Hepatocyte (in vitro differentiated cells): ENCODE measurements around the gene KIAA1217. TPM values are rescaled to one million over a fixed set of nuclear protein-coding genes. Genes with fewer than 3 reads are reported as not detected.

Experiments
- DNase-seq: peaks from one replicate; pipeline ENCODE4 v3.0.0-alpha.2; 2016; ENCODE audit warnings: low spot score
- H2AFZ ChIP-seq: fragments of 200-600 bp; sonication (generic); 2 replicates; pipeline ENCODE4 v1.6.0; 2016; ENCODE audit warnings: antibody characterized with exemption, mild to moderate bottlenecking
- H3K27ac ChIP-seq: fragments of 200-600 bp; sonication (generic); 2 replicates; pipeline ENCODE4 v1.5.1; 2016; ENCODE audit warnings: mild to moderate bottlenecking
- H3K27me3 ChIP-seq: fragments of 200-600 bp; sonication (generic); 2 replicates; pipeline ENCODE4 v1.6.1; 2016
- H3K36me3 ChIP-seq: fragments of 200-600 bp; sonication (generic); replicated peaks from 2 replicates; pipeline ENCODE4 v1.5.1; 2016; ENCODE audit warnings: low read depth; ENCODE audit not compliant: insufficient read depth
- H3K4me1 ChIP-seq: fragments of 200-600 bp; sonication (generic); 2 replicates; pipeline ENCODE4 v1.5.1; 2016; ENCODE audit warnings: mild to moderate bottlenecking, moderate library complexity; ENCODE audit not compliant: insufficient read depth
- H3K4me2 ChIP-seq: fragments of 200-600 bp; sonication (generic); 2 replicates; pipeline ENCODE4 v1.6.0; 2016
- H3K4me3 ChIP-seq: fragments of 200-600 bp; sonication (generic); 2 replicates; pipeline ENCODE4 v1.5.1; 2016; ENCODE audit warnings: mild to moderate bottlenecking
- H3K79me2 ChIP-seq: fragments of 200-600 bp; sonication (generic); 2 replicates; pipeline ENCODE4 v1.6.0; 2017; ENCODE audit warnings: mild to moderate bottlenecking
- H3K9me2 ChIP-seq: fragments of 200-600 bp; sonication (generic); replicated peaks from 2 replicates; pipeline ENCODE4 v1.6.0; 2017; ENCODE audit warnings: mild to moderate bottlenecking; ENCODE audit not compliant: insufficient read depth
- H3K9me3 ChIP-seq: fragments of 200-600 bp; sonication (generic); 2 replicates; pipeline ENCODE4 v1.5.1; 2016; ENCODE audit warnings: low read depth, mild to moderate bottlenecking
- H4K20me1 ChIP-seq: fragments of 200-600 bp; sonication (generic); 2 replicates; pipeline ENCODE4 v1.6.0; 2016; ENCODE audit warnings: mild to moderate bottlenecking; ENCODE audit not compliant: insufficient read depth, poor library complexity, severe bottlenecking
- EZH2 ChIP-seq: fragments of 200-600 bp; sonication (generic); IDR thresholded peaks from 2 replicates; pipeline ENCODE4 v1.6.1; 2016; ENCODE audit warnings: antibody characterized with exemption, mild to moderate bottlenecking, borderline replicate concordance
- EZH2phosphoT487 ChIP-seq: fragments of 200-600 bp; sonication (generic); IDR thresholded peaks from one replicate; pipeline ENCODE4 v1.6.1; 2018; ENCODE audit warnings: antibody characterized with exemption, mild to moderate bottlenecking, low read depth, moderate library complexity; ENCODE audit not compliant: unreplicated experiment, severe bottlenecking
- WGBS: methylation state at CpG from one replicate; pipeline ENCODE4 v1.1.6; 2016; ENCODE audit warnings: low lambda C conversion rate; ENCODE audit errors: missing lambda C conversion rate; 5-methylcytosine and 5-hydroxymethylcytosine counted together
- polyA plus RNA-seq: library from polyadenylated mRNA; unstranded; fragments of >200 nt; fragmentation: Nextera tagmentation; extraction: Ambion mirVana; gene quantifications from 2 replicates; pipeline ENCODE4 v1.2.1, GENCODE V29; 2016
- total RNA-seq: library from RNA; depleted of rRNA; stranded (reverse); fragments of >200 nt; gene quantifications from 2 replicates; pipeline ENCODE4 v1.2.3, GENCODE V29; 2014
- TF ChIP-seq, protein P1 (sequence below): fragments of 200-600 bp; sonication (generic); IDR thresholded peaks from 2 replicates; pipeline ENCODE4 v1.5.1; 2016; ENCODE audit warnings: antibody characterized with exemption, mild to moderate bottlenecking; ENCODE audit not compliant: poor library complexity

The KIAA1217 gene
- total and polyA plus RNA-seq, 2 experiments from 2014 or later: 31.6 to 33.2 TPM

DNA sequence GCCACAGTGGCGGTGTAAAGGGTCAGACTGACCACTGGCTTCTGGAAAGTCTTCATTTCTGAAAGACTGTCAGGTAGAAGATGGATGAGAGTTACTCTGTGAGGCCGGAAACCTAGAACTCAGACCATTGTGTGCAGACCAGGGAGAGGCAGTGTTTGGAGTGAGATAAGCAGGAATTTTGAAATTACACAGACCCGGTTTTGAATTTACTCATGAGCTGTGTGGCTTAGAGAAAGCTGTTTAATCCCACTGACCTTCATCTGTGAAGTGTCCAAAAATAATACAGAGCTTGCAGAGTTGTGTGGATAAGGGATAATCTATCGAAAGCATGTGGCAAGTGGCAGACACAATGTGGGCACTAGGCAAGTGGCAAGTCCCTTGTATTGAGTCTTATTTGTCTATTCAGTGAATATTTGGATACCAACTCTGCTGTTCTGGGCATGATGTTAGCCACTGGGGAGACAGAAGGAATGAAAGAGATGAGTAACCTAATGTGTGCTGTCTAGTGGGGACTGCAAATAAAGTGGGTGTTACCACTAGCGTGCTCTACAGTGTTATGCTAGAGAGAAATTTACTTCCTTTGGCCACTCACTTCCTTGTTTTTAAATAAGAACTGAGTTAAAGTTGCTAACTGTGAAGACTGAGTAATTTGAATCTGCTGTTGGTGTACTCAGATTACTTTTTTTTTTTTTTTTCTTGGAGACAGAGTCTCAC is 69.4 kb downstream of the KIAA1217 start:
- peak; percentile 21 for DNase-seq
- Histone ChIP-seq H3K27ac (peak overlapping the region; percentile 75), H3K79me2 (peaks cover 57% of the 10 kb centered on the region), H3K27me3 (no peaks in the 10 kb centered on the region), H3K4me2 (peak overlapping the region; percentile 48), H3K4me3 (no peak overlapping the region), H3K9me3 (no peaks in the 10 kb centered on the region), H2AFZ (no peak overlapping the region), H3K36me3 (no peaks in the 10 kb centered on the region), H3K9me2 (no peaks in the 10 kb centered on the region), H4K20me1 (no peaks in the 10 kb centered on the region), H3K4me1 (no peaks in the 10 kb centered on the region)
- 52% methylated on average over 5 of the region's 5 CpGs for WGBS
- TF ChIP-seq, protein P1, sequence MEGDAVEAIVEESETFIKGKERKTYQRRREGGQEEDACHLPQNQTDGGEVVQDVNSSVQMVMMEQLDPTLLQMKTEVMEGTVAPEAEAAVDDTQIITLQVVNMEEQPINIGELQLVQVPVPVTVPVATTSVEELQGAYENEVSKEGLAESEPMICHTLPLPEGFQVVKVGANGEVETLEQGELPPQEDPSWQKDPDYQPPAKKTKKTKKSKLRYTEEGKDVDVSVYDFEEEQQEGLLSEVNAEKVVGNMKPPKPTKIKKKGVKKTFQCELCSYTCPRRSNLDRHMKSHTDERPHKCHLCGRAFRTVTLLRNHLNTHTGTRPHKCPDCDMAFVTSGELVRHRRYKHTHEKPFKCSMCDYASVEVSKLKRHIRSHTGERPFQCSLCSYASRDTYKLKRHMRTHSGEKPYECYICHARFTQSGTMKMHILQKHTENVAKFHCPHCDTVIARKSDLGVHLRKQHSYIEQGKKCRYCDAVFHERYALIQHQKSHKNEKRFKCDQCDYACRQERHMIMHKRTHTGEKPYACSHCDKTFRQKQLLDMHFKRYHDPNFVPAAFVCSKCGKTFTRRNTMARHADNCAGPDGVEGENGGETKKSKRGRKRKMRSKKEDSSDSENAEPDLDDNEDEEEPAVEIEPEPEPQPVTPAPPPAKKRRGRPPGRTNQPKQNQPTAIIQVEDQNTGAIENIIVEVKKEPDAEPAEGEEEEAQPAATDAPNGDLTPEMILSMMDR: no peak
- no peak for TF ChIP-seq EZH2
- TF ChIP-seq EZH2phosphoT487: no peak

DNA sequence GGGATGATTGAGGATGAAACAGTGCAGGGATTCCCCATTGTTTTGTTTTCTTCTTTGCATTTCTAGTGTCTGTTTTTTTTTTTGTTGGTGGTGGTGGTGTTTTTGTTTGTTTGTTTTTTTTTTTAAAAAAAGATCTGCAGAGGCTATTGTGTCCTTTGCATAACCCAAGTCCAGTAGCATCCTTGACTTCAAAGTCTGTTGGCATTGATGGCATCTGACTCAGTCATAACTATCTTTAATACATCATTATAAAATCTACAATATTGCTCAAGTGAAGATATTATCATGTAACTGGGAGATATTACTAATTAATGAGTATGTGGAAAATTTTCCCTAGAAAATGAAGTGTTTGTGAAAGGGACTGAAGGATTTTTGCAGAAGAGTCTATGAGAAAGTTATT is 70.2 kb downstream of the KIAA1217 start:
- no peak overlapping the region for H3K27ac ChIP-seq
- no peaks in the 10 kb centered on the region for H3K36me3 ChIP-seq
- no peaks in the 10 kb centered on the region for H3K4me1 ChIP-seq
- H3K9me3 ChIP-seq: no peaks in the 10 kb centered on the region
- no peak for TF ChIP-seq EZH2
- TF ChIP-seq, protein P1: no peak
- no peak for TF ChIP-seq EZH2phosphoT487
- no peak for DNase-seq
- H3K4me2 ChIP-seq: no peak overlapping the region
- no peaks in the 10 kb centered on the region for H3K9me2 ChIP-seq
- H3K27me3 ChIP-seq: no peaks in the 10 kb centered on the region
- no peak overlapping the region for H3K4me3 ChIP-seq
- no peaks in the 10 kb centered on the region for H4K20me1 ChIP-seq
- peaks cover 58% of the 10 kb centered on the region for H3K79me2 ChIP-seq
- H2AFZ ChIP-seq: no peak overlapping the region

DNA sequence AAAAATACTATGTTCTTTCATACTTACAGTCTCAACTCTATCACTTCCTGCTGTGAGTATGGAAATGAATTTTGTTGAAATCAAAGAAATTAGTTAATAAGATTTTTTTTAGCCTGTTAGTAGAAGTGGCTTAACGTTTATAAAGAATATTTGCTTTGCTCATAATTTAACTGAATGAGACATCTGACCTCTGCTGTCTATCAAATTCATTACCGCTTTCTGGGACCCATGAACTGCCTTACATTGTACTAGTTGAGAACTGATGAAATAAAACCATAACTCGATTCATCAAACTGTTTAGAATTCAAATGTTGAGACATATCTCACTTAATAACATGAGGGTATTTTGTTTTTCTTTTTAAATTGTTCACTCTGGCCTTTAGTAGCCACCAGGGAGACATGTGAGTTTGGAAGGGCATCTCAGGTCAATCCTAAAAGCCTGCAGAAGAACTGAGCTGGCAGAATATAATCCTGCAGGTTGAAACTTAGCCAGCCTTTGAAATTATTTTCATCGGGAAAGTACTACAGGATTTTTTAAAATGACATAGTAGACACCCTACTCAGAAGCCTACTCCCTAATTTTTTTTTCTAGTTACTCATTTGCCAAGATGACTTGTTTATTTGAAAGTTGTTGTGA is 78.7 kb downstream of the KIAA1217 start:
- Histone ChIP-seq H3K9me3 (no peaks in the 10 kb centered on the region), H3K4me1 (no peaks in the 10 kb centered on the region), H3K79me2 (peaks cover 71% of the 10 kb centered on the region), H3K27me3 (no peaks in the 10 kb centered on the region), H3K36me3 (no peaks in the 10 kb centered on the region), H3K9me2 (no peaks in the 10 kb centered on the region), H3K27ac (no peak overlapping the region), H2AFZ (no peak overlapping the region), H3K4me2 (no peak overlapping the region), H4K20me1 (peaks cover 6% of the 10 kb centered on the region), H3K4me3 (no peak overlapping the region)
- 75% methylated on average over 4 of the region's 4 CpGs for WGBS
- TF ChIP-seq EZH2phosphoT487: no peak
- no peak for TF ChIP-seq EZH2
- TF ChIP-seq, protein P1: no peak
- no peak for DNase-seq
